PC-3 (cell line): ENCODE results near the gene PLD1.

Experiments used
- CTCF ChIP-seq: fragments of 300-600 bp; sonication (generic); conservative IDR thresholded peaks from 2 replicates; pipeline ENCODE4 v1.5.1; 2017; ENCODE audit warnings: antibody characterized with exemption, low read depth, mild to moderate bottlenecking, low read length
- EZH2 ChIP-seq: fragments of 300-600 bp; sonication (generic); IDR thresholded peaks from one replicate; pipeline ENCODE4 v1.6.1; 2017; ENCODE audit warnings: antibody characterized with exemption, mild to moderate bottlenecking, low read length; ENCODE audit not compliant: unreplicated experiment

GRCh38 chr3:171763392-171763791 is 46.9 kb downstream of the PLD1 start:
- TF ChIP-seq CTCF: no peak
- TF ChIP-seq EZH2: no peak
